NT2/D1 (cell line): Measurements from ENCODE around the gene OTUD4.
"Not testable (repeated sequence)": the region's sequence is repeated elsewhere in the genome, so short reads cannot be mapped to it uniquely, and the experiment has no call there.

ENCODE experiments used
- DNase-seq: peaks from one replicate; pipeline ENCODE4 v3.0.0-alpha.2; 2011; ENCODE audit warnings: low read depth, low spot score
- H3K27me3 ChIP-seq: 2 replicates; pipeline ENCODE4 v1.6.0; 2011; ENCODE audit warnings: mild to moderate bottlenecking; ENCODE audit not compliant: insufficient read length, insufficient read depth
- H3K36me3 ChIP-seq: 2 replicates; pipeline ENCODE4 v1.6.1; 2011; ENCODE audit warnings: mild to moderate bottlenecking, low read length, mixed read lengths; ENCODE audit not compliant: insufficient read depth, insufficient read length
- H3K4me1 ChIP-seq: 2 replicates; pipeline ENCODE4 v1.5.1; 2011; ENCODE audit not compliant: insufficient read depth, insufficient read length
- H3K4me3 ChIP-seq: 2 replicates; pipeline ENCODE4 v1.5.1; 2011; ENCODE audit warnings: low read depth; ENCODE audit not compliant: insufficient read length
- H3K9ac ChIP-seq: 2 replicates; pipeline ENCODE4 v1.6.0; 2011; ENCODE audit warnings: low read depth; ENCODE audit not compliant: insufficient read length
- H3K9me3 ChIP-seq: 2 replicates; pipeline ENCODE4 v1.5.1; 2011; ENCODE audit warnings: mild to moderate bottlenecking, low read length; ENCODE audit not compliant: insufficient read depth
- SUZ12 ChIP-seq: IDR thresholded peaks from 2 replicates; pipeline ENCODE4 v1.6.1; 2011; ENCODE audit not compliant: insufficient read length, insufficient read depth; ENCODE audit errors: extremely low read depth
- YY1 ChIP-seq: IDR thresholded peaks from 2 replicates; pipeline ENCODE4 v1.6.1; 2011; ENCODE audit not compliant: insufficient read length, insufficient read depth
- ZNF274 ChIP-seq: IDR thresholded peaks from 2 replicates; pipeline ENCODE4 v1.6.1; 2011; ENCODE audit warnings: mild to moderate bottlenecking, low read depth, low read length

OTUD4 gene

DNA sequence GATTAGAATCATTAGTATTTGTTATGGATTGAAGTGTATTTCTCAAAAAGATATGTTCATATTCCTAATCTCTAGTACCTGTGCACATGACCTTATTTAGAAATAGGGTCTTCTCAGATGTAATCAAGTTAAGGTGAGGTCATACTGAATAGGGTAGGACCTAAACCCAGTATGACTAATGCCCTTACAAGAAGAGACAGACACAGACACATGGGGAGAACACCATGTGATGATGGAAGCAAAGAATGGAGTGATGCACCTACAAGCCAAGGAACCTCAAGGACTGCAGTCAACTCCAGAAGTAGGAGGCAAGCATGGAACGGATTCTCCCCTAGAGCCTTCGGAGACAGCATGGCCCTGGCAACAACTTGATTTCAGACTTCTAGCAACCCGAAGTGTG lies 31.4 kb downstream of the OTUD4 start:
- TF ChIP-seq SUZ12 (no peak), YY1 (no peak), ZNF274 (no peak)
- DNase-seq, result no peak
- Histone ChIP-seq H3K4me3 (no peak overlapping the region), H3K36me3 (peaks cover 66% of the 10 kb centered on the region), H3K27me3 (no peaks in the 10 kb centered on the region), H3K9ac (no peak overlapping the region), H3K9me3 (no peaks in the 10 kb centered on the region), H3K4me1 (no peaks in the 10 kb centered on the region)

DNA sequence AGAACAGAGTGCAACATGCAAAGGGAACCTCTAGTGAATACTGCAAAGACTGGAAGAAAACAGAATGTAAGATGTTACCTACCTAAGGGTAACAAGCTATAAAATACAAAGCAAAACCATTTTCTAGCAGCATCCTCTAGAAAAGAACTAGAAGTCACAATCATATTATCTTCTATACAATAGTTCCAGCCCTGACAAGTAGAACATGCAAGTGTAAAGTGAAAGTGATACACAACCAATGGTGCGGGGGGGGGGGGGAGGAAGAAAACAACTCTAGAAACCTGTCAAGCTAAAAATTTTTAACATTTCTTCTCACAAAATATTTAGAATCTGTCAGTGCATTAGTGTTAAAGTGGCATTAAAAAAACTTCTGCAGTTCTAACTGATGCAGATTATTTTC lies 44.2 kb downstream of the OTUD4 start:
- not testable (repeated sequence) for H3K9ac ChIP-seq, H3K9me3 ChIP-seq, H3K4me1 ChIP-seq, H3K27me3 ChIP-seq, H3K4me3 ChIP-seq, DNase-seq
- peaks cover 38% of the 10 kb centered on the region for H3K36me3 ChIP-seq

DNA sequence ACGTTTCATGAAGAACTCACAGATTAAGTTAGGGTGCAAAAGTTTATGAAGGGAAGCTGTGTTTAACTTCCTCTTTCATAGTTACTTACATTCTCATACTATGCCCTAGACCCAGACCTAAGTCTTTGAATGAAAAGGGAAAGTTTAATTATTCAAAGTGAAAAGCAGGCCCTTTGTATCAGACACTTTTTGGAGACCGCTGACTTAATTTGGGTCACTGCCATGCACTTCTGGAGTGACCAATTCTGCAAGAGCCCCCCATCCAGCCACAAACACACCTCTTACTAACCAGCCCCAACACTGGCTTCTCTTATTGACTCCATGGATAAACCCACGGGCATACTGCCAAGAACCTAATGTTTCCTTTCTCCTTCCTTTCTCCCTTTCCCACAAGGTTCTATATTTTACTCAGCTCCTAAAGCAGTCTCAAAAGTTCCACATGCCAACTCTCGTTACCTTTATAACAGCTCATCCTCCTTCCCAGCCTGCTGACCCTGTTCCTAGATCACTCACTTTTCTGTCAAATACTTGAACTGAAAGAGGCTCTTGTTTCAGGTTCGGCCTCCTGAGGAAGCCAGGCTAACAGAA lies 47.8 kb downstream of the OTUD4 start:
- H3K4me3 ChIP-seq, result no peak overlapping the region
- no peaks in the 10 kb centered on the region for H3K4me1 ChIP-seq
- no peaks in the 10 kb centered on the region for H3K27me3 ChIP-seq
- TF ChIP-seq SUZ12 (no peak), ZNF274 (no peak)
- H3K9me3 ChIP-seq, result no peaks in the 10 kb centered on the region
- no peak for DNase-seq
- H3K9ac ChIP-seq, result no peak overlapping the region
- H3K36me3 ChIP-seq, result peaks cover 32% of the 10 kb centered on the region

DNA sequence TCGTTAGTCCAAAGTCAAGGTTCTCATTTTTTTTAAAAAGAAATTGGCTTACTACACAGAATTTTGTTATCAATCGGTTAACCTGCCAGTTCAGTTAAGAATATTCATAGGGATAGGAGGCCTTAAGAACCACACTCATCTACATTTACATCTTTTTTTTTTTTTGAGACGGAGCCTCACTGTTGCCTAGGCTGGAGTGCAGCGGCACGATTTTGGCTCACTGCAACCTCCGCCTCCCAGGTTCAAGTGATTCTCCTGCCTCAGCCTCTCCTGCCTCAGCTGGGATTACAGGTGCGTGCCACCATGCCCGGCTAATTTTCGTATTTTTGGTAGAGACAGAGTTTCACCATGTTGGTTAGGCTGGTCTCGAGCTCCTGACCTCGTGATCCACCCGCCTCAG lies 48.5 kb downstream of the OTUD4 start:
- no peak for DNase-seq
- Histone ChIP-seq H3K9ac (no peak overlapping the region), H3K4me1 (no peaks in the 10 kb centered on the region), H3K27me3 (no peaks in the 10 kb centered on the region), H3K36me3 (peaks cover 34% of the 10 kb centered on the region), H3K9me3 (no peaks in the 10 kb centered on the region), H3K4me3 (no peak overlapping the region)
- TF ChIP-seq YY1, result no peak
- no peak for TF ChIP-seq SUZ12
- no peak for TF ChIP-seq ZNF274

DNA sequence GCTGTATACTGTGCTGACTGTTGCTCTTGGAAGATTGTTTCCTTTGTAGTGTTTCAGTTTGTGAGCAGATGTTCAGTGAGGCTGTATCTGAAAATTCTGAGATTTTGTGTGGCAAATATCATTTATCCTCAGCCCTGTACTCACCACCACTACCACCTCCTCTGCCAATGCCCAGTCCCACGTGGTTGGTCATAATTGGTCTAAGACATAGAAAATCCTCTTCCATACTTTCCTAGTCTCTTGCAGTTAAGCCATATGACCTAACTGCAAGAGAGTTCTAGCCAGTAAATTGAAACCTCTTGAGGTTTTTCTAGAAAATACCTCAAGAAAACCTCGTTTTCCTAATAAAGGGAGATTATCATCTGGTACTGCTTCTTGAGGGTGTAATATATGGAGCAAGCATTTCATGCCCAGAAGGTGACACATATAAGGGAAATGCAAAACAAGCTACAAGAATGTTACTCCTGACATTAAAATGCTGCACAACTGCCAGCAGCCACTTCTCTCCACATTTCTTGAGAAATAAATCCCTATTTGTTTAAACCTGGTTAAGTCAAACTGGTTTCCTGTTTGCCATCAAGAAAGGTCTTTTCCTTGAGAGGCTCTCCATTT lies 49.5 kb downstream of the OTUD4 start:
- Histone ChIP-seq H3K9me3 (no peaks in the 10 kb centered on the region), H3K36me3 (peaks cover 39% of the 10 kb centered on the region), H3K4me1 (no peaks in the 10 kb centered on the region), H3K9ac (no peak overlapping the region), H3K4me3 (no peak overlapping the region), H3K27me3 (no peaks in the 10 kb centered on the region)
- TF ChIP-seq ZNF274 (no peak), SUZ12 (no peak), YY1 (no peak)
- no peak for DNase-seq

DNA sequence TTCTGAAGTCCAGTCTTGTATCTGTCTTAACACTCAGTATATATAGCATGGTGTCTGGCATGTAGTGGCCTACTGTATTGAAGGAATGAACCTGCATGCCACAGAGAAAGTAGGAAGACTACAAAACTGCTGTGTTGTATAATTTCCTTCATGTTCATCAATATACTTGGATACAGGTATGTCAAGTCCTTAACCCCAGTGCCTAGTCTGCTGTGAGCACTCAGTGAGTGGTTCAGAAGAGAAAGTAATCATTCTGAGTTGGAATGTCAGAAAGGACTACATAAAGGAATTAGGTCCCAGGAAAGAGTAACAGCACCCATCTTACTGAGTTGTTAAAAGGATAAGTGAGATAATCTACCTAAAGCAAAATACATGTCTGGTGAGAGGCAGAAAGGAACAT lies 50.3 kb downstream of the OTUD4 start:
- DNase-seq, result no peak
- TF ChIP-seq YY1 (no peak), ZNF274 (no peak), SUZ12 (no peak)
- Histone ChIP-seq H3K9me3 (no peaks in the 10 kb centered on the region), H3K36me3 (peaks cover 46% of the 10 kb centered on the region), H3K9ac (no peak overlapping the region), H3K4me3 (no peak overlapping the region), H3K4me1 (no peaks in the 10 kb centered on the region), H3K27me3 (no peaks in the 10 kb centered on the region)

DNA sequence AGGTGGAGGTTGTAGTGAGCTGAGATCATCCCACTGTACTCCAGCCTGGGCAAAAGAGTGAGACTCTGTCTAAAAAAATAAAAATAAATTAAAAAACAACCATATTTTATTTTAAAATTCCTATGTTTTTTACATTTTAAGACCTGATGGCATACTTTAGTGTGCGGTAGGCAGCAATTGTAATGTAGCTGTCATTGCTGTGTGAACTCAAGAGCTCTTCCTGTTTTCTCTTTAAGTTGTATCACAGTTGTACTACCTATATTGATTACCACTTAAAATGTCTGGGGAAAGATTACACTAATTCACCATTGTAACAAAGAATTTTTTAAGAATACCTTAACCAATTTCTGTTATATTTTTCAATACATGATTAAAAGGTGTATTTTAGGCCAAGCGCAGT lies 55.0 kb downstream of the OTUD4 start:
- H3K36me3 ChIP-seq, result peaks cover 86% of the 10 kb centered on the region
- no peak for DNase-seq
- H3K4me1 ChIP-seq, result no peaks in the 10 kb centered on the region
- H3K9me3 ChIP-seq, result no peaks in the 10 kb centered on the region
- no peak overlapping the region for H3K4me3 ChIP-seq
- no peak overlapping the region for H3K9ac ChIP-seq
- H3K27me3 ChIP-seq, result no peaks in the 10 kb centered on the region
- TF ChIP-seq ZNF274, result no peak
- TF ChIP-seq SUZ12, result no peak
- no peak for TF ChIP-seq YY1
